NK-92 treated with Interleukin-12 subunit alpha and Interleukin-12 subunit beta, amount 100 ng/mL, for 24 hours (cell line): ENCODE data around the gene PRKCB.
A peak's percentile ranks its signal among the peaks of the same experiment; 100 is the strongest.

ENCODE experiments used
- DNase-seq: peaks from one replicate; lab custom pipeline; 2025; lab: John Stamatoyannopoulos, UW

PRKCB gene

GRCh38 chr16:24046442-24046841 lies 210.7 kb downstream of the PRKCB start:
- DNase-seq = no peak

- DNase-seq = no peak
These were observed 213.3 kb downstream of the PRKCB start for GRCh38 chr16:24049113-24049512.

DNA sequence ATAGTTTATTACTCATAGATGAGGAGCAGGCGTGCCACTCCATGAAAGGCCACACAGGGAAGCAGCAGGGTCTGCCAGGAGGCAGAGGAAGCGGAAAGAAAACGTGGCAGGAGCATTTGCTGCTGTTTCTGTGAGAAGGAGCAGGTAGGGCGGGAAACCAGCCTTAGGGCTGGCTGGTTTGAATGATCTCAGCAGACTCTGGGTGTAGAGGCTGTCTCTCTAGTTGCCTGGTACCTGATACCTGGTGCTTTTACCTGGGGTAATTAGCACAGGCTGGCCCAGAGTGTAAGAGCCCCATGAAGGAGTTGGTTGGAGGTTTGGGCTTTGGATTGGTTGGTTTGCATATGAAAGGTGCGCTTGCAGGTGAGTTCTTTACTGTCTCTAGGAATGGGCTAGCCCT lies 215.3 kb downstream of the PRKCB start:
- no peak for DNase-seq

- no peak for DNase-seq
These were observed 216.7 kb downstream of the PRKCB start for GRCh38 chr16:24052329-24053098.

DNA sequence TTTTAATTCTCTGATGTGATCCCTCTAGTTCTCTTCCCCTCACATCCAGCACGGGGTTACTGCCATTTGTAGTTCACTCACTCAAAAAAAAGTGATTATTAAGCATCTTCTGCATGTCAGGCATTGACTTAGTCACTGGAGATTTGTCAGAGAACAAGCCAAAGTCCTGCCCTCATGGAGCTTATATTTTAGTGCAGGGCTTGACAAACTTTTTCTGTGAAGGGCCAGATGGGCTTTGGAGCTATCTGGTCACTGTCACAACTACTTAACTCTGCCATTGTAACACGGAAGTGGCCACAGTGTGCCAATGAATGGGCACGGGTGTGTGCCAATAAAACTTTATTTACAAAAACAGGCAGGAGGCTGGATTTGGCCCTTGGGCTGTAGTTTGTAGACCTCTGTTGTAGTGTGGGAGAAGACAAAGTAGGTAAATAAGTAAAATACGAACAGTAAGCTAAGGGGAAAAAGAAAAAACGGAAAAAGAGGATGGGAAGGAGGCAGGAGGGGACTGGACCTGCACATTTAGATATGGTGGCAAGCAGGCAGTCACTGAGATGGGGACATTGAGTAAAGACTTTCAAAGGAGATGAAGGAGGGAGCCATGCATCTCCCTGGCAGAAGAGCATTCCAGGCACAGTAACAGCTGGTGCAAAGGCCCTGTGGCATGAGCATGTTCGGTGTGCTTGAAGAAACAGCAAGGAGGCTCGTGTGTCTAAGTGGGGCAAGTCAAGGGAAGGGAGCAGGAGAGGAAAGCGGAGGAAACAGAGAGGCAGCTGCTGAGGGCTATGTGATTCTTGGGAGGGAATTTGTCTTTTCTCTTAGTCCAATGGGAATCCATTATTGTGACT lies 217.5 kb downstream of the PRKCB start:
- no peak for DNase-seq

DNA sequence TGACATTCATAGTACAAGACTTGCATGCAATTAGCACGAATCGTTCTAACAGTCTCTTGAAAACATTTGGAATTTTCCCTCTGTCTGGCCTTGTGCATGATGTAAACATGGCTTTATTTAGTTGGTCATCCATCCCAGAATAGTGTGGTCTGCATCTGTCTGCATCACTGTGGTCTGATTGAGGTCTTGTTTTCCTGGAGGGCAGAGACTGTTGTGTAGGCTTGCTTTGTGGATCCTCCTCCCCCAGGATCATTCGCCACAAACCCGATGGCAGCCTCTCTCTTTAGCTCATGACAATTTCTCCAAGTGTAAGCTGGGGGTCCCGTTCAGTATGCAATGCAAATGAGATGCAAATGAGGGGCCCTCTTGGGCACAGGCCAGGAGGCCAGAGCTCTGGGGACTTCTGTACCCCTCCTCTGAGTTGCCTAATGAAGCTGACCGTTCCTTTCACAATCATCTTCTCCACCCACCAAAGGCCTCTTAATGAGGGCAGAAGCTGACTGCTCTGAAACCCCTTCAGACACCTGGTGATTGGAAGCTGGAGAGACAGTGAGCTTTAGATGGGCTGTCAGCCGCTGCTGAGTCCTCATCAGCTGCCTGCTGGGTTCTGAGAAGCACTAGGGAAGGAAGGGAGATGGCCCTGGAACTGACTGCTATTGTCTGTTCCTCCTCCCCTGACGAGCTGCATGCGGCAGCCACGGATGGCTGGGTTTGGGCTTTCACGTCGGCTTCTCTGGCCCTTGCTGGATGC lies 219.1 kb downstream of the PRKCB start:
- DNase-seq = no peak

DNA sequence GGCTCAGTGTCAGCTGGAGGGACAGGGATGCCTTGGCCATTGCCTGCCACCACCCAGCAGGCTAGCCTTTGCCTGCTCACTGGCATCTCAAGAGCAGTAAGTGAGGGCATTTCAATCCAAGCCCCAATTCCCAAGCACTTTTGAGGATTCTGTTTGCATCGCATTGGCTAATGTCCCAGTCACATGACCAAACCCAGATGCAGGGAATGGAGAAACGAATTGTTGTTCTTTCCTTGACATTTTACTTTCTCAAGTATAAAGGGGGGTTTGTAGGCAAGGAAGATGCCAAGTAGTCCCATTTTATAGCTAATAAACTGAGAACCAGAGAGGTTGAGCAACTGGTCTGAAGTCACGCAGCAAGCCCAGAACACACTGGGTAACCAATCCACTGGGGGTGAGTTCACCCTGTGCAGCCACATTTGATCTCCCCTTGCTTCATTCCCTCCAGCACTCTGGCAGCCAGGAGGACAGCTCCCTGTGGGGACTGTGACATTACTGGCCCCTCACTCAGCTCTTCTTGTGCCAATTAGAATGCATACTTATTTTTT lies 226.6 kb downstream of the PRKCB start:
- no peak for DNase-seq

DNA sequence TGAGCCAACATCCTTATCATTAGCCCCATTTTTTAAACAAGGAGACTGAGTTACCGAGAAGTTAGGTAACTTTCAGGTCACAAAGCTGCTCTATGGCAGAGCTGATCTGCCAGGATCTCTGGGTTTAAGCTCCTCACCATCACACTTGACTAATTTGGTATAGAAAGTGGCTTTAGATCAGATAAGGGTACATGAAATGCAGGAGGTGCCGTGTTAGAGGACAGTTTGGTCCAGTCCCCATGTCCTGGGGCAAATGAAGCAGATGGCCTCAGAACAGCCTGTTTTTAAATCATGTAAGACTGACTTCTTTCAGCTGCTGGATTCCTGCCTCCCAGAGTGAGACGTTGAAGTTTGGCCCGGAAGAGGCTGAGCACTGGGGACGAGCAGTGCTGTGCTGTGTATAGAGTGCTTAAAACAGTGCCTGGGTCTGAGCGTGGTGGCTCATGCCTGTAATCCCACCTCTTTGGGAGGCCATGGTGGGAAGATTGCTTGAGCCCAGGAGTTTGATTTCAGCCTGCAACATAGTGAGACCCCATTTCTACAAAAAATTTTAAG lies 233.3 kb downstream of the PRKCB start:
- DNase-seq = no peak

DNA sequence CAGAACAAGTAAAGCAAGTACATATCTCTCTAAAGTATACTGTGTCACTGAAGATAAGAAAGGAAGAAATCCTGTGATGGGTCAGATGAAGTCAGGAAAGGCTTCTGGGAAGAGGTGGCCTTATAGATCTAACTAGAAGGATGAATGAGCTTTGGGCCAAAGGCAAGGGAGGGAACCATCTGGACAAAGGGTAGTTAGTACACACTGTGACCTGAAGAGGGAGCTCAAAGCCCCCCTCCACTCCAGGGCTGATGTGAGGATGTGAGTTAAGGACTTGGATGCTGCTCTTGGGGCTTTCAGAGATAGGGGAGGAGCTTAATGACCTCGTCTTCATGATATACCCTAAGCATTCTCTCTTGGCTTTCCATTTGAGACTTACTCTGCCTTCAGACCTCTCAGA lies 235.1 kb downstream of the PRKCB start:
- DNase-seq = no peak

GRCh38 chr16:24071666-24072360 lies 236.0 kb downstream of the PRKCB start:
- DNase-seq = no peak

- DNase-seq = no peak
These were observed 237.5 kb downstream of the PRKCB start for GRCh38 chr16:24073321-24073720.

GRCh38 chr16:24074574-24074973 lies 238.8 kb downstream of the PRKCB start:
- DNase-seq = no peak

DNA sequence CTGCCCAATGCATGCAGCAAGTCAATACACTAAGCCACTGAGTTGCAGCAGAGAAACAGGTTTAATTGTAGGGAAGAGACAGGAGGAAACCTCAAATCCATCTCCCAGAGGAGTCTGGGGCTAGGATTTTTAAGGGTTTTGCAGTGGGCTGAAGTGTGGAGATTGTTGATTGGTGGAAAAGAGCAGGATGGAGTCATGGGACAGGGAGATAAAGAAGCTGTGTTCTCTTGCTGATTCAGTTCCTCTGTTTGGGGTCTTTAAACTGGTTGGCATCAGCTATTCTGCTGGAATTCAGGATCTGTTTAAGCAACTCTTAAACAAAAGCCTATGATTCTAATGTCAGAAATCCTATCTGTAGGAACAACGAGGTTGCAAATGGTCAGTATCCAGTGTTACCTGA lies 239.5 kb downstream of the PRKCB start:
- DNase-seq = no peak

GRCh38 chr16:24075931-24076716 lies 240.3 kb downstream of the PRKCB start:
- peak; percentile 38 for DNase-seq

DNA sequence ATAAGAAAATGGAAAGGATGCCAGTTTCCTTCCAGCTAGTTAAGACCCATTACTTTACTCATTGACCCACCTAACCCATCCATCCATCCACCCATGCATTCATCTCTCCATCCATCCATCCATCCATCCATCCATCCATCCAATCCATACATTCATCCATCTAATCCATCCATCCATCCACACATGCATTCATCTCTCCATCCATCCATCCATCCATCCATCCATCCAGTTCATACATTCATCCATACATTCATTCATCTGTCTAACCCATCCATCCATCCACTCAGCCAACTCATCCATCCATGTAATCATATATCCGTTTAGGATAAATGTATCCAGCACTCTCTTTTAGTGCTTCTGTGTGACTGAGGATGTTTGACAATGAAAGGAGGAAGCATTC lies 241.5 kb downstream of the PRKCB start:
- DNase-seq = no peak

- no peak for DNase-seq
These were observed 242.2 kb downstream of the PRKCB start for GRCh38 chr16:24077966-24078365.

DNA sequence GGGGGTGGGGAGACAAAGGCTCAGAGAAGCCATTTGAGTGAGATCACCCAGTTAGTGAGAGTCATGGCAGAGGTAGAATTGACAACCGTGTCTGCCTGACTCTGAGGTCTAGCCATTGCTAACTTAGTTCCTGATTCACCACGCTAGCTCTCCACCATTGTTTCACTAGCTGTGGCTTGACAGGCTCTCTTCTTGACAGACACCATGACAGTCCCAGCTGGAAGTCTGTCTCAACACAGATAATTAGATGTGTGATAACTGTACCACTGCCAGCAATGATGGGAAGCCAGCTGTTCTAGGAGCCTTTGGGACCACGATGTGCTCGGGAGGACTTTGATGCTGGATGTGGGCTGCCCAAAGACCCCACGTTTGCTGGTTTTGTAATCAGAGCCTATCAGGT lies 249.9 kb downstream of the PRKCB start:
- no peak for DNase-seq

DNA sequence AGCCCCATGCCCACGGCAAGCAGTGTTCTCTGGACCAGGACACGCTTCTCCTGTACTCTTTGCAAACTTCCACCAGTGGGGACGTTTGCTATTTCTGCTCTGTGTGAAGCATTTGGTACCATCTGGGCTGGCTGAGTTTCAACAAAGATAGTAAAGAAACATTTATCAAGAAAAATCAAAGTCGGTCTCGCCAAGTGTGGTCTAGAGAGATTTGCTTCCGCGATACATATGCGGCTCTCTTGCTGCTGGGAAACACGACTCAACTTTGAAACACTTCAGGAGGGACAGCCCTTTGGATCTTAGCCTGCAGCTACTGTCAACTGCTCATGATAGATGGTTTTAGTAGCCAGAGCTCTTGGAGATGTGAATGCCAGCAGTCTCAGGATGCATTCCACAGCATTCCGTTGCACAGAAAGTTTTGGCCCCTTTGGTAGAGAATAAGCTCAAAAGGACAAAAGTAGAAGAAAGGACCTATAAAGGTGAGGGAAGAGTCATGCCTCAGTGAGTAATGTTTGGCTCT lies 252.2 kb downstream of the PRKCB start:
- no peak for DNase-seq

DNA sequence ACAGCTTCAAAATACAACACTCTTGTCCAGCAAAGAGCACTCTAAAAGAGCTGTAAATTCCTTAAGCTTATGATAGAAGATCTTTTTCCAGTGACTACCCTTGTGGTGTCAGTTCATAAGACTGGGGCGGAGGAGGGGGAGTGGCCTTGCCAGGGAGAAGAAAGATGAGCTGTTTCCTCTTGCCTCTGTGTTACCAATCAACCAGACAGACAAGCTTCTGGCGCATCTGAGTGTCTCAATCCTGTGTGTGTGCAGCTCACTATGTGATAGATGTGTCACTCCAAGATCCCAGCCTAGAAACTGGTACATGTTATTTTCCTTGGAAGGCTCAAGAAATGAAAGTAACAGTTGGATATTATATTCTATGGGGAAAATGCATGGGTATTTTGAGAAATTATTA lies 253.0 kb downstream of the PRKCB start:
- DNase-seq = no peak

DNA sequence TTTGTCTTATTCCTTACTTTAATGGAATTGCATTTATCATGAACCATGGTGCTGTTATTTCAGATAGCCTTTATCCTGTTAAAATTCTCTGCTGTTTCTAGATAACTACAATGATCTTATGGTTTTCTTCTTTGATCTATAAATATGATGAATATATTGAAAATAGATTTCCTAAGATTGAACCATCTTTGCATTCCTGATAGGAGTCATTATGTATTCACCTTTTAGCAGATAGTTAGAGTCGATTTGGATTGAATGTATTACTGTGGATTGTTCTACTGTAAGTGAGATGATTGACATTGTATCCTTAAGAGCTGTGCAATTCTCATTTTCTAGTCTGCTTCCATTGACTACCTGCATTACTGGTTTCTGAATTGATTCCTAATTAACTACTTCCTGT lies 255.3 kb downstream of the PRKCB start:
- no peak for DNase-seq
